Right lobe of liver (tissue), 6 donors: ENCODE results near the gene INS. TPM values are rescaled to one million over a fixed set of nuclear protein-coding genes. Genes with fewer than 3 reads are reported as not detected.

Experiments
- ATAC-seq, 4 donors: fragments of 200-7000 bp; cut with Tn5 transposase; one replicate each; pipeline ENCODE4 v1.9.1; 2020; ENCODE audit warnings: mild to moderate bottlenecking in 4 of 4, moderate library complexity in 4 of 4
- DNase-seq, 3 donors: peaks; one replicate each; pipeline ENCODE4 v3.0.0-alpha.2; 2020
- H3K27ac ChIP-seq, 3 donors: fragments of 200-600 bp; one replicate each; pipeline ENCODE4 v1.8.0; 2022
- H3K27me3 ChIP-seq, 2 donors: fragments of 200-600 bp; one replicate each; pipeline ENCODE4 v1.8.0; 2022
- H3K36me3 ChIP-seq, 4 donors: fragments of 200-600 bp; sonication (generic) in 1 of 4; one replicate each; pipeline versions ENCODE4 v1.5.1 to v1.8.0; 2017 to 2022; ENCODE audit warnings: control low read depth in 1 of 4
- H3K4me1 ChIP-seq, 4 donors: fragments of 200-600 bp; sonication (generic) in 1 of 4; one replicate each; pipeline versions ENCODE4 v1.5.1 to v1.8.0; 2017 to 2022; ENCODE audit warnings: control low read depth in 1 of 4
- H3K4me3 ChIP-seq, 3 donors: fragments of 200-600 bp; one replicate each; pipeline ENCODE4 v1.8.0; 2022
- H3K9me3 ChIP-seq, 4 donors: fragments of 200-600 bp; sonication (generic) in 1 of 4; one replicate each; pipeline versions ENCODE4 v1.5.1 to v1.8.0; 2017 to 2022; ENCODE audit warnings: control low read depth in 1 of 4
- CTCF ChIP-seq, 4 donors: fragments of 200-600 bp in 3 of 4; fragments of 450-650 bp in 1 of 4; IDR thresholded peaks; one replicate each; pipeline versions ENCODE4 v1.5.1 to v1.8.0; 2016 to 2022; ENCODE audit warnings: antibody characterized with exemption in 4 of 4, mild to moderate bottlenecking in 2 of 4
- POLR2A ChIP-seq: fragments of 450-650 bp; IDR thresholded peaks from one replicate; pipeline ENCODE4 v1.6.1; 2017; ENCODE audit warnings: antibody characterized with exemption, mild to moderate bottlenecking
- WGBS: methylation state at CpG from one replicate; pipeline ENCODE4 v1.1.6; 2018; ENCODE audit warnings: low coverage, low lambda C conversion rate; ENCODE audit not compliant: insufficient coverage; ENCODE audit errors: missing lambda C conversion rate; 5-methylcytosine and 5-hydroxymethylcytosine counted together
- intact Hi-C, 2 donors: fragments of 100-400 bp; cut with DNase I; formaldehyde crosslinking; loops; one replicate each; pipeline versions ENCODE4 v1.11.2 to v1.14.1; 2022
- total RNA-seq, 6 experiments: library from RNA; depleted of rRNA in 2 of 6; stranded (reverse); fragments of >200 nt in 2 of 6; fragmentation: NEBNext Ultra II Directional in 3 of 6; extraction: Animal tissue kit (Norgen Biotek cat#: 25700) in 3 of 6; gene quantifications; one replicate each; pipeline versions ENCODE4 v1.1.0 to v1.2.4, GENCODE V29; 2016 to 2023
- donor health status: DM: no; HTN: yes; CAD: no.
- donor health status: DM: no; HTN: no; CAD: no.
- donor health status: DM: no; HTN: no; CAD: no.
- donor health status: DM: no; HTN: yes; CAD: no.
- donor health status: DM: no; HTN: yes; CAD: no.

The INS gene
- total RNA-seq, 6 experiments from 2014 or later: not detected

- Histone ChIP-seq H3K4me3 (peak overlapping the region; percentile 68 to 94 (median 74)), H3K27ac (peak overlapping the region in 2 of 3 donors; percentile 79 to 90), H3K4me1 (peaks cover 0 to 31% (median 11%) of the 10 kb centered on the region in 4 donors), H3K27me3 (no peaks in the 10 kb centered on the region), H3K9me3 (no peaks in the 10 kb centered on the region), H3K36me3 (no peaks in the 10 kb centered on the region)
- WGBS: no CpG with 5 or more reads among the region's 10 CpGs
- ATAC-seq: peak; percentile 0 to 7 (median 3)
- intact Hi-C loops: loop anchor here in 1 of 2 donors (10.0 kb wide), 1 partner anchor 324 kb away; the partner anchor contains the start of genes SYT8 and TNNI2
- TF ChIP-seq CTCF (IDR thresholded peaks at IDR 0.05): no peak
- TF ChIP-seq POLR2A: no peak
- DNase-seq: no peak
These were observed 2.0 kb downstream of the INS start for GRCh38 chr11:2158966-2159365.

DNA sequence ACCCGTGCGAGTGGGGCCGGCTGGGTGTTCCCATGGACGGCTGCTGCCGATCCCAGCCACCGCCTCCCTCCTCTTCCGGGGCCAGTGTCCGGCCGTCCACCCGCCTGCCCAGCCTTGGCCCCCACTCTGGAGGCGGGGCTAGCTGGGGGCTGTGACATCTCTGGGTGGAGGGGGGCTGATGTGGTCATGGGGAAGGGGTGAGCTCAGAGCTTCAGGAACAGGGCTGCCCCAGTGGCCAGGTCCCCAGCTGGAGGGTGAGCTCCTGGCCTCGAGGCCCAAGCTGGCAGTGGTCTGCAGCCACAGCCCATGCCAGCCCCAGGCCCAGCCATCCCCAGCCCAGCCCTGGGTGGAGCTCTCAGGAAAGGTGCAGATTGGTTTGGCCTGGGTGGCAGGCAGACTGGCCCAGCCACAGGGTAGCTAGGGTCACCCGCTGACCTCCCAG lies 2.7 kb downstream of the INS start:
- no CpG with 5 or more reads among the region's 13 CpGs for WGBS
- peak overlapping the region; percentile 68 to 94 (median 74) for H3K4me3 ChIP-seq
- no peaks in the 10 kb centered on the region for H3K9me3 ChIP-seq
- peak; percentile 63 to 80 (median 74) for ATAC-seq
- intact Hi-C loops: loop anchor here in 1 of 2 donors (10.0 kb wide), 1 partner anchor 324 kb away; the partner anchor contains the start of genes SYT8 and TNNI2
- H3K27ac ChIP-seq: peak overlapping the region; percentile 64 to 90 (median 79)
- peak; percentile 81 to 93 (median 92) for DNase-seq
- peaks cover 0 to 37% (median 13%) of the 10 kb centered on the region in 4 donors for H3K4me1 ChIP-seq
- H3K27me3 ChIP-seq: no peaks in the 10 kb centered on the region
- H3K36me3 ChIP-seq: no peaks in the 10 kb centered on the region
- TF ChIP-seq POLR2A (peak; percentile 59), CTCF (IDR thresholded peaks at IDR 0.05) (no peak)

- peak; percentile 54 to 66 (median 60) for ATAC-seq
- Histone ChIP-seq H3K36me3 (no peaks in the 10 kb centered on the region), H3K27ac (peak overlapping the region; percentile 70 to 90 (median 79)), H3K4me1 (peaks cover 0 to 46% (median 15%) of the 10 kb centered on the region in 4 donors), H3K4me3 (peak overlapping the region; percentile 68 to 94 (median 74)), H3K27me3 (no peaks in the 10 kb centered on the region), H3K9me3 (no peaks in the 10 kb centered on the region)
- DNase-seq: peak; percentile 77 to 94 (median 90)
- intact Hi-C loops: loop anchor here in 1 of 2 donors (10.0 kb wide), 1 partner anchor 323 kb away; the partner anchor contains the start of genes SYT8 and TNNI2
- TF ChIP-seq POLR2A: peak; percentile 35
- no peak for TF ChIP-seq CTCF (IDR thresholded peaks at IDR 0.05)
- WGBS: 11% methylated on average over 6 of the region's 18 CpGs
These were observed 3.5 kb downstream of the INS start for GRCh38 chr11:2157294-2158040.

- peak; percentile 84 to 90 (median 88) for TF ChIP-seq CTCF (IDR thresholded peaks at IDR 0.05)
- TF ChIP-seq POLR2A: peak; percentile 8
- peak overlapping the region; percentile 70 to 90 (median 79) for H3K27ac ChIP-seq
- H3K9me3 ChIP-seq: no peaks in the 10 kb centered on the region
- peak; percentile 85 to 93 (median 88) for DNase-seq
- H3K4me3 ChIP-seq: peak overlapping the region; percentile 68 to 94 (median 74)
- H3K36me3 ChIP-seq: no peaks in the 10 kb centered on the region
- ATAC-seq: peak; percentile 61 to 68 (median 64)
- WGBS: 15% methylated on average over 4 of the region's 19 CpGs
- no peaks in the 10 kb centered on the region for H3K27me3 ChIP-seq
- intact Hi-C loops: loop anchor here in 1 of 2 donors (10.0 kb wide), 1 partner anchor 322 kb away; the partner anchor contains the start of genes SYT8 and TNNI2
- peaks cover 0 to 53% (median 20%) of the 10 kb centered on the region in 4 donors for H3K4me1 ChIP-seq
These were observed 4.4 kb downstream of the INS start for GRCh38 chr11:2156416-2157182.
